Measurements from ENCODE around the gene FHIT. TPM values are rescaled to one million over a fixed set of nuclear protein-coding genes. Genes with fewer than 3 reads are reported as not detected.

FHIT gene
- total and polyA plus RNA-seq, 2 of the 4 experiments (the other 2 are of a cell fraction), result 0.07 TPM; not detected in 1

DNA sequence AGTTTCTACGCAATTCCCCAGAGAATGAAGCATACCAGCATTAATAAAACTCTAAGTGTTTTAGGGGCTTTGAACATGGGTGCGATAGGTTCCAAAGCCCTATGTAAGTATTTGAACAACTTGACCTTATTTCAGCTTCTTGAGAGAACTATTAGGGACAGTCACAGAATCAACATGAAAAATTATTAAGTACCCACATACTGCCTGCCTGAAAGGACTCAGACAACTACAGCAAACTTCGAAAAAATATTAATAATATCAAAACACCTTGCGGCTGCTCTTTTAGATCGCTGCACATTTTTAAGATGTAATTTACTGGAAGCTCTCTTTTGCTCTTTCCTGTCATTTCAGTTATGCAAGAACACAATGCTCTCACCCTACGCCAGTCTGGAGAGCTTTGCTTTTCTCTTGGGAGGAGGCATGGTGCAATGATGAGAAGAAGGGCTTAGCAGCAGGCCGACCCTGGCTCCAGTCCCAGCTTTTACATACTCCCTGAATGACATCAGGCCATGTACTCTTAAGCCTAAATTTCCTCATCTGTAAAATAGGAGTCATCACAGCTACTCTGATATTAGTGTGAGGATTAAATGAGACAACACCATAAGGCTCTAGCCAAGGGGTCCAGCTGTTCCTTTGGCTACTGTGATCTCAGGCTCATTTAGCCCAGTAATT is 640.7 kb downstream of the FHIT start:
- intact Hi-C loops (cut with micrococcal nuclease) (no loop called here), in situ Hi-C loops (cut with MboI; ENCODE audit: low sequenced_read_pairs) (no loop called here), dilution Hi-C loops (cut with HindIII; ENCODE audit: low sequenced_read_pairs, unreplicated experiment) (no loop called here)
- Histone ChIP-seq H3K27me3 (ENCODE audit: control insufficient read depth, insufficient read depth, low read length) (no peaks in the 10 kb centered on the region), H2AK9ac (replicated peaks; ENCODE audit: low read depth, low read length, poor library complexity) (no peak overlapping the region), H4K20me1 (ENCODE audit: insufficient read depth, low read length) (no peaks in the 10 kb centered on the region), H3K4me3 (ENCODE audit: insufficient read depth, low read depth, low read length) (no peak overlapping the region), H4K91ac (ENCODE audit: insufficient read depth, low read depth, low read length) (no peak overlapping the region), H3K4me1 (ENCODE audit: control insufficient read depth, insufficient read depth, low read length) (no peaks in the 10 kb centered on the region), H2AFZ (replicated peaks; ENCODE audit: low read length, poor library complexity) (no peak overlapping the region), H2BK20ac (ENCODE audit: low read depth, low read length) (no peak overlapping the region), H3K79me1 (ENCODE audit: low read depth in 1 of 2, low read length in 2 of 2) (no peaks in the 10 kb centered on the region), H3K9me3 (ENCODE audit: control insufficient read depth, insufficient read depth, low read length) (no peaks in the 10 kb centered on the region), H3K9me1 (ENCODE audit: insufficient read depth, low read length) (no peaks in the 10 kb centered on the region), H3K9ac (ENCODE audit: low read depth, low read length) (no peak overlapping the region), H3K18ac (ENCODE audit: low read depth, low read length) (no peak overlapping the region), H4K5ac (ENCODE audit: low read depth, low read length) (no peak overlapping the region), H2BK120ac (ENCODE audit: low read depth, low read length) (no peak overlapping the region), H3K4ac (ENCODE audit: low read depth, low read length) (no peak overlapping the region), H3K23ac (ENCODE audit: low read depth, low read length) (no peak overlapping the region), H2AK5ac (ENCODE audit: low read depth, low read length) (no peak overlapping the region), H2BK5ac (ENCODE audit: low read depth, low read length, poor library complexity, severe bottlenecking) (no peak overlapping the region), H4K8ac (ENCODE audit: low read depth in 2 of 2, low read length in 2 of 2) (no peak overlapping the region), H3K36me3 (ENCODE audit: control insufficient read depth, insufficient read depth, low read length) (no peaks in the 10 kb centered on the region), H2BK15ac (ENCODE audit: low read depth, low read length) (no peak overlapping the region), H3K27ac (ENCODE audit: insufficient read depth, low read length) (no peak overlapping the region), H3K4me2 (ENCODE audit: low read depth, low read length) (no peak overlapping the region), H3K56ac (ENCODE audit: extremely low read depth, insufficient read depth, low read length) (no peak overlapping the region), H3K14ac (replicated peaks; ENCODE audit: low read depth, low read length) (no peak overlapping the region)
- ATAC-seq (ENCODE audit: low read depth) (0 out of 2 replicates have a peak, but pooled peaks have one; percentile 29), DNase-seq (peak; percentile 36)
- WGBS, 2 experiments (ENCODE audit: extremely low coverage in 2 of 2, insufficient read length in 1 of 2), result no CpG with 5 or more reads among the region's 7 CpGs
- TF ChIP-seq FOS (IDR thresholded peaks at IDR 0.05; ENCODE audit: low read depth, low read length) (no peak), RAD21 (IDR thresholded peaks at IDR 0.05; ENCODE audit: low read length) (no peak), CEBPB (IDR thresholded peaks at IDR 0.05; ENCODE audit: low read depth, low read length) (no peak), BHLHE40 (IDR thresholded peaks at IDR 0.05; ENCODE audit: low read depth, low read length) (no peak), RFX5 (IDR thresholded peaks at IDR 0.05; ENCODE audit: low read depth, low read length) (no peak)
- POLR2A ChIA-PET (ENCODE audit: unreplicated experiment), result no interaction called here
- BruUV-seq (replicated peaks), result no TSS peak
- CTCF ChIA-PET, result interaction anchor here (0.6 kb wide), 1 partner anchor 48 kb away, joined by 3 read pairs; no protein-coding TSS in a partner anchor
